GM21576 (cell line): ENCODE data around the gene PDZK1.
A peak's percentile ranks its signal among the peaks of the same experiment; 100 is the strongest.
"Not testable (repeated sequence)": the region's sequence is repeated elsewhere in the genome, so short reads cannot be mapped to it uniquely, and the experiment has no call there.

Source experiments
- ATAC-seq: cut with Tn5 transposase; IDR thresholded peaks from one replicate; pipeline ENCODE4 v1.9.1; 2021; ENCODE audit warnings: mild to moderate bottlenecking, moderate library complexity; ENCODE audit not compliant: unreplicated experiment

Gene PDZK1

GRCh38 chr1:145710291-145711027 is 3.3 kb upstream of the PDZK1 start:
- no peak for ATAC-seq

DNA sequence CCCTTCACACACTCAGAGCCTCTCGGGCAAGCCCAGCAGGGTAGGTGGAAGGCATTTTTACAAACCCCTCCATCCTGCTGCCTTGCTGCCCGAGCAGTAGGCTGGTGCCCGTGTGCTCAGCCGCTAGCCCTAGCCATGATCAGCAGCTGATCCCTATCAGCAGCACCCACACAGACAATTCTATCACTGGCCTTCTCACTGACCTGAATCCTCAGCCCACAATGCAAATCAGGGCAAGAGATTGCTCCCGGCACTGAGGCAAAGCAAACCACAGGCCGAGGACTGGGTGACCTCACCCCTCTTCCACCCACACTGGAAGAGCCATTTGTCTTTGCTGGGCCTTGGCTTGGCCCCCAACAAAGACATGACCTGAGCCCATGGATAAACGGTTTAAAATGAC is 895 bp upstream of the PDZK1 start:
- no peak for ATAC-seq

GRCh38 chr1:145706086-145706664 is 993 bp downstream of the PDZK1 start:
- no peak for ATAC-seq

GRCh38 chr1:145705622-145706021 is 1.5 kb downstream of the PDZK1 start:
- no peak for ATAC-seq

DNA sequence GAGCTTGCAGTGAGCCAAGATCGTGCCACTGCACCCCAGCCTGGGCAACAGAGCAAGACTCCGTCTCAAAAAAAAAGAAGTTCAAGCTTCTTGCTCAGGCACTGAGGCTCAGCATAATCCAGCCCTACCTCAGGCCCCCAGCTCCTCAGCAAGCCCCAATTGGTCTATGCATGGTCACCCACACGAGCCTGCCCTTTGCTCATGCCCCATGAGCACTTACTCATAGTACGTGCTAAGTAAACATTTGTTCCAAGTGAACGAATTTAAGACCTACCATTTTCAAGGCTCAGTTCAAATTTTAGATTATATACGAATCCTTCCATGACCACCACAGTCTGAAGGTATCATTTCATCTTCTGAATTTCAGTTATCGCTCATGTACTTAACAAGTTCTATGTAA is 4.3 kb downstream of the PDZK1 start:
- no peak for ATAC-seq

DNA sequence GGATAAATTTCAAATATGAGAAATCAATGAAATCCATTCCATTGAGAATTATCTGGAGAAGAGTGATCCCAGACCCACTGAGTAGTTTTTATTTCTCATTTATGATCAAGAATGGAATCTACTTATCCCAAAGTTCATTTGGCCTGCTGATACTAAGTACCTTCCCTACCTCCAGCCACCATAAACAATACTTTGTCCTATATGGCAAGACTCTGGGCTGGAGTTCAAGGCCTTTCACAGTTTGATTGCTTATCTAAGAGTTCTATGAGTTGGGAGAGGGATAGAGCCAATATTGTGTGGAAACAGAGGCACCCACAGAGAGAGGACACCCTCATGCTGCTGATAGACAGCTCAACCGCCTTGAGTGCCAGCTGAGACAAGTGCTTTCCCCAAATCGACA is 5.1 kb downstream of the PDZK1 start:
- no peak for ATAC-seq

DNA sequence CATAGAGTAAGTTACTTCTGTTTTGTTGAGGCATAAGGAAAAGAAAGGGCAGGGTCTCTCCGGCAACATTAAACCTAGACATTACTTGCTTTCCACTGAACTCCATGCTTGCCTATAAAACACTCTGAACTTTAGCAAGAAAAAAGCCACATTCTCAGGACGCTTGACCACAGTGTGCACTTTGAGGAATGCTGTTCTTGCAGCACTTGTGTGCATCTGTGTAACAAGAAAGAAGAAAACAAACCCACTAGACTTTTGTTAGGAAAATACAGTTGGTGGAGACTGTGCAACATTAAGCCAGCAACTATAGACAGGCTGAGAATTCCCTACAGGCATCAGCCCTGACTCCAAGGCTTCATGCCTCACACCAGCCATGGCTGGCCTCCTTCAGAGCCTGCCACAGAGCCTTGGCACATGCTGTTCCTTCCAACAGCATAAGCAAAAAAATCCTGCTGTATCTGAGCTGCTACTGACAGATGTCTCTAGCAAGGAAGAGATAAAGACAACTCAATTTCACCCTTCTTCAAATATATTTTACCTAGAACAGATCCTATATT is 5.8 kb downstream of the PDZK1 start:
- no peak for ATAC-seq

GRCh38 chr1:145696630-145696960 is 10.6 kb downstream of the PDZK1 start:
- no peak for ATAC-seq

DNA sequence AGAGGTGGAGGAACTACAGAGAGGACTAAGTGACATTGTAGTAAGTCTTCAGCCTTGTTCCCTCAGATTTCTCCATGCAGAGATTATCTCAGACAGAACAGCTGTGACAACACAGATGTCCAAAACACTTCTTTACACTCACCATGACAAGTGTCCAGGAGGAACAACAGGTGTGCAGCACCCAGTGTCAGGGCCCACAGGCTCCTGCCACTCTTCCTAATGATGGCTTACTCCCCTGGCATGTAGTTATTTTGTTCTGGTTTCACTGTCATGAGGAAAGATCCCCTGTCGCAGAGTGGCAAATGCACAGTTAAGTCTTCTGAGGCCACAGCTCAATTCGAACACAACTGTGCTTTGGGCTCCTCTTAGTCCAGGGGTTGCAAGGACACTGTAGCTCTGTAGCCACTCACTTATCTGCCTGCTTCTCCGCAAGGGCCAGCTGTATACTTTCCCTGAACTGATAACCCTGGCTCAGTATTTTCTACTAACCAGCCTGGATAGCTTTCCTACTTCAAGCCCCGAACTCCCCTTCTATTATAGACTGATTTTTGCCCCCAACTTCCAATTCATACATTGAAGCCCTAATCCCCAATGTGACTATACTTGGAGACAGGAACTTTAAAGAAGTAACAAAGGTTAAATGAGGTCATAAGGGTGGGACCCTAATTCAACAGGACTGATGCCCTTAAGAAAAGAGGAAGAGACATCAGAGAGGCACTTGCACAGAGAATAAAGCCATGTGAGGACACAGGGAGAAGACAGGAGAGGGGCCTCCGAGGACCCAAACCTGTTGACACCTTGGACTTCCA is 11.1 kb downstream of the PDZK1 start:
- ATAC-seq = no peak

GRCh38 chr1:145692785-145693443 is 14.3 kb downstream of the PDZK1 start:
- ATAC-seq = no peak

DNA sequence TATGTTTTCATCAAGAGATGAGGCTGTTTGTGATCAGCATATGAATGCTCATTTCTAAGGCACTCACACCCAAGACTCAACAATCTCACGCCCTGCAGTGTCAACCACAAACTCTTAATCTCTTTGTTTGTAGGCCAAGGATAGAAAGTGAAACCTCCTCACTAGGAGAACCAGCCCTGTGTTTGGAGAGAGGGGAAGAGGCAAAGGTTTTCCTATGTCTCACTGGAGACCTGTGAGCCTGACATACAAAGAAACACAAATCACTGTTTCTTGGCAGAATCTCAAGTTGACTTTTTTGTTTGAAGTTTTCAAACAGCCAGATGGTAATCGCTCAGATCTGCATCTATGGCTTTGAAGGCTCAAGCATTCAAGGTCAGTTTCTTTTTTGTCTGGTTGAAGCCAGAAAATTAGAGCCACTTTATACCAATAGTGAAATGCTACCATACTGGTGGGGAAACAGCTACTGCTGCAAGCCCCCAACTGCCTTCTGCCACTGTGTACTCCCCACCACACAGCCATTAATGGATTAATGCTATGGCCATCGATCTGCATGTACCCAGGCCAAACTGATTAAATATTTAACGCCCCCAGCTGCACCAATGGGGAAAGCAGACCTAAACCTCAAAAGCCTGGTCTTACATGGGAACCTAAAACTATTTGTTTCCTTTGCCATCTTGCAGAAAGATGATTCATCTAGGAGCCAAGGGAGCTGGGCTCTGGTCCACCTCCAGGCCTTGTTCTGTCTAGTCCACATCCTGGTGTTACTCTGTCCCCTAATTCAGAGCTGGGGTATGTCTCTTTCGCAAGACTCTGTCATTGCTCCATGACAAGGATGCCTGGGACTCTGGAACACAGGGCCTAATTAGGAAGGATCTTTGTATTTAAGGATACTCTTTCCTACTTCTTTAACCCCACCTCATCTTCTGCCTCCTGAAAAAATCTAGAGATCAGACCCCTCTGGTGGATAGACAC is 16.3 kb downstream of the PDZK1 start:
- ATAC-seq = peak; percentile 56

DNA sequence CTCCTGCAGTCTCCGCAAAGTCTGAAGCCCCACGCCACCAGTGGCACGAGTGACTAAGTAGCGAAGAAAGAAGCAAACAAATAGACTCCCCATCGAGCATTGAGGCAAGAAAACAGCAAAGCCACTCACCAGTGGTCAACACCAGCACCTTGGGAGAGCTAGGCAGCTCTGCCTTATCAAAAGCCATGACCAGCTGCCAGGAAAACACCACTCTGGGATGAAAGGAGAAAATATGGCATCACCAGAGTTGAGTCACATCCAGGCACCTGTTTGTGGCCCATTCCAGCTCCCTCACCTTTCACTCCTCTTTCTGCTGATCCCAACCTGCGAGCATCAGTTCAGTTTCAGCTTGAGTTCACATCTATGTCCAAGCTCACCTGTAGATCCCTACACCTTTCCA is 17.2 kb downstream of the PDZK1 start:
- no peak for ATAC-seq

- ATAC-seq = no peak
These were observed 18.2 kb downstream of the PDZK1 start for GRCh38 chr1:145688924-145689323.

DNA sequence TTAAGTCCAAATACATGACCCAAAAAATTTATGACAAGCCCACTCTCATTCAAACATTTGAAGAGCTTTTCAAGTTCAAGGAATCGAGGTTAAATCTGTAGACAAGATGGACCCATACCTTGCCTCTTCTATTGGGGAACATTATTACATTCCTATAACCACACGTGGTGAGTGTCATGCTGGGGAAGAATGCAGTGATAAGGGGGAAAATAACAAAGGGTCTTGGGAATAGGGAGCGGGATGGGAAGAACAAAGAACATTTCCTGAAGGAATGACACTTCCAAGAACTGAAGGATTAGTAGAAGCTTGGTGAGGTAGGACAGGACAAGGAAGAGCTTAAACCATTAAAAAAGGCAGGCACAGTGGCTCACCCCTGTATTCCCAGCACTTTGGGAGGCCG is 18.8 kb downstream of the PDZK1 start:
- no peak for ATAC-seq

- not testable (repeated sequence) for ATAC-seq
These were observed 21.1 kb downstream of the PDZK1 start for GRCh38 chr1:145686078-145686477.

DNA sequence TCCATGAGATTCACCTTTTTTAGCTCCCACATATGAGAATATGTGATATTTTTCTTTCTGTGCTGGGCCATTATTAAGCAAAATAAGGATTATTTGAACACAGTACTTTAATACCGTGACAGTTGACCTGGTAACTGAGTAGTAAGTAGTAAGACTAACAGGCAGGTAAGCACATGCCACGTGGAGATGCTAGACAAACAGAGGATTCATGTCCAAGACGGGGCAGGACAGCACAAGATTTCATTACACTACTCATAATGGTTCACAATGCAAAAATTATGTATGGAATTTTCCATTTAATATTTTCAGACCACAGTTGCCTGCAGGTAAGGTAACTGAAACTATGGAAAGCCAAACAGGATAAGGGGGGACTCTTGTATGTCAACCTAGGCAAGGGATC is 22.3 kb downstream of the PDZK1 start:
- not testable (repeated sequence) for ATAC-seq

DNA sequence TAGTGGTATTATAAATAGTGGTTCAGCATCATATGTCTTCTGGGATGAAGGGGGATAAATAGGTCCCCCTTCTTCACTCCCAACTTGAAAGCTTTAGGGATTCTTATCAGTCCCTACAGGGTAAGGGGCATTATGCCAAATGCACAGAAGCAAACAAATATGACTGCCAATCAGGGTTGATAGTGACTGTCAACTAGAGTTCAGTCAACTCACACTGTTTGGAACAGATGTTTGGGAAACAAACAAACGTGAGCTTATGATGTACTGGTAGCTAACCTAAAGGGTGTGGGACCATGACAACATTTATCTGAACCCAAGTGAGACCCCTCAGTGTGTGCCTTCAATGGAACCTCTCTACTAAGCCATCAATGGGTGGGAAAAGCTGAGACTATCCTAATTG is 34.0 kb downstream of the PDZK1 start:
- ATAC-seq = not testable (repeated sequence)

GRCh38 chr1:145670995-145671745 is 36.0 kb downstream of the PDZK1 start:
- not testable (repeated sequence) for ATAC-seq

- not testable (repeated sequence) for ATAC-seq
These were observed 42.2 kb downstream of the PDZK1 start for GRCh38 chr1:145665015-145665414.
